Neural cell (in vitro differentiated cells): ENCODE results near the gene SGPP1.
"Not testable (repeated sequence)": the region's sequence is repeated elsewhere in the genome, so short reads cannot be mapped to it uniquely, and the experiment has no call there.

Source experiments
- EP300 ChIP-seq: fragments of 450-650 bp; conservative IDR thresholded peaks from 2 replicates; pipeline ENCODE4 v1.6.1; 2014; ENCODE audit warnings: antibody characterized with exemption, mild to moderate bottlenecking, moderate library complexity; ENCODE audit not compliant: poor library complexity, severe bottlenecking
- EZH2 ChIP-seq: fragments of 200-600, 300-800 bp; shearing (Covaris generic), sonication (generic); IDR thresholded peaks from 2 replicates; pipeline ENCODE4 v1.6.1; 2014; ENCODE audit warnings: antibody characterized with exemption, low read length, borderline replicate concordance, mild to moderate bottlenecking; ENCODE audit not compliant: insufficient read depth, poor library complexity, severe bottlenecking
- RAD21 ChIP-seq: fragments of 450-650 bp; conservative IDR thresholded peaks from 2 replicates; pipeline ENCODE4 v1.6.1; 2014; ENCODE audit warnings: antibody characterized with exemption, mild to moderate bottlenecking, moderate library complexity
- SMC3 ChIP-seq: fragments of 450-650 bp; conservative IDR thresholded peaks from 2 replicates; pipeline ENCODE4 v1.6.1; 2014; ENCODE audit warnings: antibody characterized with exemption, mild to moderate bottlenecking, moderate library complexity; ENCODE audit not compliant: poor library complexity
- TF ChIP-seq, protein P1 (sequence below): fragments of 450-650 bp; IDR thresholded peaks from 2 replicates; pipeline ENCODE4 v1.5.1; 2014; ENCODE audit warnings: antibody characterized with exemption, mild to moderate bottlenecking, moderate library complexity; ENCODE audit not compliant: poor library complexity, severe bottlenecking

DNA sequence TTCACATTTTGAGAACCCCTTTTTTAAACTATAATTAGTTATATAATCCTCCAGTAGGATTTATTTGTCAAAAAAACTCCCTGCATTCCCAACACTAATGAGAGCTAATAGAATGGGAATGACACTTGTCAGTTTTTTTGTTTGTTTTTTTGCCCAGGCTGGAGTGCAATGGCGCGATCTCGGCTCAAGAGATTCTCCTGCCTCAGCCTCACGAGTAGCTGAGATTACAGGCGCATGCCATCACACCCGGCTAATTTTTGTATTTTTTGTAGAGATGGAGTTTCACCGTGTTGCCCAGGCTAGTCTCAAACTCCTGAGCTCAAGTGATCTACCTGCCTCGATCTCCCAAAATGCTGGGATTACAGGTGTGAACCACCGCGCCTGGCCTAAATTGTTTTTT is 66.0 kb downstream of the SGPP1 start:
- TF ChIP-seq, protein P1, sequence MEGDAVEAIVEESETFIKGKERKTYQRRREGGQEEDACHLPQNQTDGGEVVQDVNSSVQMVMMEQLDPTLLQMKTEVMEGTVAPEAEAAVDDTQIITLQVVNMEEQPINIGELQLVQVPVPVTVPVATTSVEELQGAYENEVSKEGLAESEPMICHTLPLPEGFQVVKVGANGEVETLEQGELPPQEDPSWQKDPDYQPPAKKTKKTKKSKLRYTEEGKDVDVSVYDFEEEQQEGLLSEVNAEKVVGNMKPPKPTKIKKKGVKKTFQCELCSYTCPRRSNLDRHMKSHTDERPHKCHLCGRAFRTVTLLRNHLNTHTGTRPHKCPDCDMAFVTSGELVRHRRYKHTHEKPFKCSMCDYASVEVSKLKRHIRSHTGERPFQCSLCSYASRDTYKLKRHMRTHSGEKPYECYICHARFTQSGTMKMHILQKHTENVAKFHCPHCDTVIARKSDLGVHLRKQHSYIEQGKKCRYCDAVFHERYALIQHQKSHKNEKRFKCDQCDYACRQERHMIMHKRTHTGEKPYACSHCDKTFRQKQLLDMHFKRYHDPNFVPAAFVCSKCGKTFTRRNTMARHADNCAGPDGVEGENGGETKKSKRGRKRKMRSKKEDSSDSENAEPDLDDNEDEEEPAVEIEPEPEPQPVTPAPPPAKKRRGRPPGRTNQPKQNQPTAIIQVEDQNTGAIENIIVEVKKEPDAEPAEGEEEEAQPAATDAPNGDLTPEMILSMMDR = not testable (repeated sequence)
- not testable (repeated sequence) for TF ChIP-seq EZH2, SMC3, RAD21, EP300
